Adrenal gland (tissue), 5 donors: ENCODE results near the gene SLC25A42.

Experiments used
- POLR2A ChIP-seq, 2 donors: fragments of 450-650 bp; IDR thresholded peaks; one replicate each; pipeline ENCODE4 v1.6.1; 2017; ENCODE audit warnings: antibody characterized with exemption in 2 of 2, mild to moderate bottlenecking in 2 of 2, moderate library complexity in 1 of 2
- TF ChIP-seq, protein P1 (sequence below), 6 experiments: fragments of 450-650 bp in 4 of 6; fragments of 200-600 bp in 2 of 6; sonication (generic) in 1 of 6; IDR thresholded peaks; 1 replicate in 5 of 6; 2 replicates in 1 of 6; pipeline versions ENCODE4 v1.5.1 to v1.8.0; 2016 to 2021; ENCODE audit warnings: antibody characterized with exemption in 6 of 6, mild to moderate bottlenecking in 2 of 6, moderate library complexity in 1 of 6
- donor health status: DM: no; HTN: no; CAD: no.

DNA sequence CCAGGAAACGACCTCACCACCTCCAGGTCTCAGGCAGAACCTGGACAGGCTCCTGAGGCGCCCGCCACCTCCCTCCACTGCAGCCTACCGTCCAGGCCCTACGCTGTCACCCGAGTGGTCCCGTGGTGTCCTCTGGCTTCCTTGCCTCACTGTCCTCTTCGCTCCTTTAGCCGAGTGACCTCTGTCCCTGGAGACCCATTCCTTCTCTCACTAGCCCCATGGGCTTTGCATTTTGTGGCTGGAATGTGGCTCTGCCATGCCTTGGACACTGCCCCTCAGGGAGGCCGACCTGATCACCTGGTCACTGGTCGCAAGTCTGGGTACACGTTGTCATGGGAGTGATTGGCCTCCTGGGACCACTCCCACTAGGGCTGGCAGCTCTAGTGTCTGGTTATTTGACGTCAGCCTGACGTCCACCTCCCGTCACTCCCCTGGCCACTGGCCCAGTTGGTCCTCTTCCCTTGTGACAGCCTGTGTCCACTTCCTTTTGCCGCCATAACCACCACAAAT, 17.9 kb downstream of the SLC25A42 start:
- TF ChIP-seq POLR2A (IDR thresholded peaks at IDR 0.05) = no peak
- TF ChIP-seq, protein P1, sequence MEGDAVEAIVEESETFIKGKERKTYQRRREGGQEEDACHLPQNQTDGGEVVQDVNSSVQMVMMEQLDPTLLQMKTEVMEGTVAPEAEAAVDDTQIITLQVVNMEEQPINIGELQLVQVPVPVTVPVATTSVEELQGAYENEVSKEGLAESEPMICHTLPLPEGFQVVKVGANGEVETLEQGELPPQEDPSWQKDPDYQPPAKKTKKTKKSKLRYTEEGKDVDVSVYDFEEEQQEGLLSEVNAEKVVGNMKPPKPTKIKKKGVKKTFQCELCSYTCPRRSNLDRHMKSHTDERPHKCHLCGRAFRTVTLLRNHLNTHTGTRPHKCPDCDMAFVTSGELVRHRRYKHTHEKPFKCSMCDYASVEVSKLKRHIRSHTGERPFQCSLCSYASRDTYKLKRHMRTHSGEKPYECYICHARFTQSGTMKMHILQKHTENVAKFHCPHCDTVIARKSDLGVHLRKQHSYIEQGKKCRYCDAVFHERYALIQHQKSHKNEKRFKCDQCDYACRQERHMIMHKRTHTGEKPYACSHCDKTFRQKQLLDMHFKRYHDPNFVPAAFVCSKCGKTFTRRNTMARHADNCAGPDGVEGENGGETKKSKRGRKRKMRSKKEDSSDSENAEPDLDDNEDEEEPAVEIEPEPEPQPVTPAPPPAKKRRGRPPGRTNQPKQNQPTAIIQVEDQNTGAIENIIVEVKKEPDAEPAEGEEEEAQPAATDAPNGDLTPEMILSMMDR (IDR thresholded peaks at IDR 0.05) = no peak
